Rectal smooth muscle tissue (tissue), 1 donor: Measurements from ENCODE around the gene BRDT.

Source experiments
- H3K27ac ChIP-seq: one replicate; pipeline ENCODE4 v1.7.0; 2013; ENCODE audit warnings: low read depth, low read length, inconsistent platforms
- H3K27me3 ChIP-seq: one replicate; pipeline ENCODE4 v1.7.0; 2013; ENCODE audit warnings: low read length; ENCODE audit not compliant: control insufficient read depth, insufficient read depth
- H3K36me3 ChIP-seq: one replicate; pipeline ENCODE4 v1.7.0; 2013; ENCODE audit warnings: low read length; ENCODE audit not compliant: control insufficient read depth, insufficient read depth
- H3K4me1 ChIP-seq: one replicate; pipeline ENCODE4 v1.7.0; 2013; ENCODE audit warnings: low read length; ENCODE audit not compliant: control insufficient read depth, insufficient read depth
- H3K4me3 ChIP-seq: one replicate; pipeline ENCODE4 v1.7.0; 2013; ENCODE audit warnings: low read length
- H3K9ac ChIP-seq: one replicate; pipeline ENCODE4 v1.7.0; 2013; ENCODE audit warnings: low read length

BRDT gene

DNA sequence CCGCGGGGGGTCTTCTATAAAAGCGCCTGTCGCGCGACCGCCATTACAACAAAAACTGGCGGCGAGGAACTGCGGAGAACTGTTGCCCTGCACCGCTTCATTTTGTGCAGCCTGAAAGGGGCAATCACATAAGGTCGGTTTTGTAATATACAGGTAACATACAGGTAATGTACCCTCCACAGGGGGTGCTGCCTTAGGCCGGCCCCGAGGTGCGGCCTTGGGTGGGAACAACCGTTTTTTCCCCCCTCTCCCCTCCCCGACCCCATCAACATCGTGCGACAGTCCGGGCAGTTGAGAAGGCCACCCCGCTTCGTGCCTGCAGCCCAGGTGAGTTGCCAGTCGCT lies at the start of gene BRDT:
Gene BRDT (plus strand): TSS at position 46 of the 344 bp plus-strand sequence. CDS start 13,354 bp downstream, outside the sequence.
- no peaks in the 10 kb centered on the region for H3K27me3 ChIP-seq
- no peaks in the 10 kb centered on the region for H3K4me1 ChIP-seq

DNA sequence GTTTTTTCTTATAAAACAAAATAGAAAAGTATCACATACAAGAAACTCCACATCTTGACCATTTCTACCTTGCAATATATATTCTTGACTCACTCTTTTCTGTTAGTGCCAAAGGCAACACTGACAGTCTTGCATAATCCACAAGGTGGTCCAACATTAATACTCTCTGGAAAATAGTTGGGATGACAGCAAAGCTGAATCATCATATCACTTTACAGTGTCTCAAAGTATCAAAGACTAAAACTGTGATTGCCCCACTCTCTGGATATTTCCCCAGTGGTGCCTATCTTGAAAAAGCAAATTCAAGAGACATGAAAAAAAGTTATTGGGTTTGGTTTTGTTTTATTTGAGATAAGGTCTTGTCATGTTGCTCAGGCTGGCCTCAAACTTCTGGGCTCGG lies 48.6 kb upstream of the BRDT start:
- Histone ChIP-seq H3K9ac (no peak overlapping the region), H3K4me3 (no peak overlapping the region), H3K27me3 (no peaks in the 10 kb centered on the region), H3K4me1 (no peaks in the 10 kb centered on the region), H3K36me3 (no peaks in the 10 kb centered on the region), H3K27ac (no peak overlapping the region)

More for the DNA sequence above, at the start of gene BRDT:
- Histone ChIP-seq H3K9ac (no peak within 1 kb of the TSS), H3K36me3 (no peaks in the 10 kb centered on the region), H3K4me3 (no peak within 1 kb of the TSS), H3K27ac (no peak within 1 kb of the TSS)

DNA sequence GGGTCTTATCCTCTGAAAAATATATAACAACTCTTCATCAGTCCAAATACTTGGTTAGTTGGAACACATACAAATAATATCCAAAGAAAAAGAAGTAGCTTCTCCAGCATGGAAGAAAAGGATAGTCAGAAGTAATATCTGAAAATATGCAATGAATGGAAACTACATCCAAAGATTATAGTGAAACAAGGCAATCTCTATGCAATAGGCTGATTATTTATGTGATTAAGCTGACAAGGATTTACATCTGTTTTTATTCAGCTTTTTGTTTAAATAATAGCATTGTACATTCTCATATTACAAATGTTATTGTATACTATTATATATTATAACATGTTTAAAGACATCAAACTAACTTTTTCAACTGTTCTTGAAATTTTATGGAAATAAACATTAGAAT lies 48.0 kb upstream of the BRDT start:
- H3K4me3 ChIP-seq: no peak overlapping the region
- no peaks in the 10 kb centered on the region for H3K27me3 ChIP-seq
- H3K36me3 ChIP-seq: no peaks in the 10 kb centered on the region
- H3K4me1 ChIP-seq: no peaks in the 10 kb centered on the region
- H3K9ac ChIP-seq: no peak overlapping the region
- H3K27ac ChIP-seq: no peak overlapping the region

DNA sequence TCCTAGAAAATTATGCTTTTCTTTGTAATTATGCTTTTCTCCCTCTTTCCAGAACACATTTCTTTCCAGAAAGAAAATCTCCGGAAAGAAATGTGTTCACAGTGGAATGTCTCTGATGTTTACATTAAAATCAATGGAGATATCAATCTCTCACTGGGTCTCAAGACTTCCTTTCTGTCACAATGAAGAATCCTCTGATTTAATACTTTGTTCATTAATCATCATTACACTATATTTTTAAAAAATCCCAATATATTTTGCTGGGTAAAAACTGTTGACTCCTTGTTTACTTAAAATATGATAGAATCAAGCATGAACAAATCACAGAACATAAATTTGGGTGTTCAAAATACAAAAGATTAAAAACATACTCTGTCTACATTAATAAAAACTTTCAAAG lies 36.9 kb upstream of the BRDT start:
- H3K36me3 ChIP-seq: no peaks in the 10 kb centered on the region
- H3K27me3 ChIP-seq: no peaks in the 10 kb centered on the region
- H3K4me3 ChIP-seq: no peak overlapping the region
- H3K27ac ChIP-seq: no peak overlapping the region
- no peaks in the 10 kb centered on the region for H3K4me1 ChIP-seq
- H3K9ac ChIP-seq: no peak overlapping the region

DNA sequence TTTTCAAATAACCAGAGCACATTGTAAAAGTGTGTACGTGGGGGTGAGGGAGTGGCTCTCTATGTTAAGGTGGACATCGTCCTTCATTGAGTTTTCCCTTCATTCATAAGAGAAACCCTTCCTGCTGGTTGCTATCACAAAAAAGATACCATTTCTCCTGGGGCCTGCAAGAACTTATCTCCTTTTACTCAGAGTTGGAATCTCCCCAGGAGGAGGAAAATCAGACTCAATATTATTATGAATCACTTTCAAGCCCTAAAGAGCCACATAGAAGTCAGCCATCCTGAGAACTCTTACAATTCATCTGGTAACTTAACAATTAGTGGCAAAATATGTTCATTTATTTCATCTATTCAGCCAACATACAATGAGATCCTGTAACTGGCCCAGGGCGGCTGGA lies 36.2 kb upstream of the BRDT start:
- H3K27me3 ChIP-seq: no peaks in the 10 kb centered on the region
- H3K27ac ChIP-seq: no peak overlapping the region
- no peak overlapping the region for H3K9ac ChIP-seq
- H3K4me1 ChIP-seq: no peaks in the 10 kb centered on the region
- no peaks in the 10 kb centered on the region for H3K36me3 ChIP-seq
- H3K4me3 ChIP-seq: no peak overlapping the region

DNA sequence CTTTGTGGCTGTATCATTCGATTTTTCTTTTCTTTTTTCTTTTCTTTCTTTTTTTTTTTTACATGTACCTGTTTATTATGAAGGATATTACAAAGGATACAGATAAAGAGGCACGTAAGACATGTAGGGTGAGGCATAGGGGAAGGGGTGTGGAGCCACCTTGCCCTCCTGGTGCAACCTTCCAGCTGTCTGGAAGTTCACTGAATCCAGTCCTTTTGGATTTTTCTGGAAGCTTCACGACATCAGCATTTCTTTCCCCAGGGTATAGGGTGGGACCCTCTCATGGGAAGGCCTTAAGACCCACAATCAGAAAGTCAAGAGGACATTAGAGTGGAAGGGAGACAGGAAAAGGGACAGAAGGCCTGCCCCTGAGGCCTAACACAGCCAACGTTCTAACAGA lies 33.2 kb upstream of the BRDT start:
- no peak overlapping the region for H3K9ac ChIP-seq
- H3K4me1 ChIP-seq: no peaks in the 10 kb centered on the region
- H3K27me3 ChIP-seq: no peaks in the 10 kb centered on the region
- no peak overlapping the region for H3K4me3 ChIP-seq
- no peaks in the 10 kb centered on the region for H3K36me3 ChIP-seq
- no peak overlapping the region for H3K27ac ChIP-seq

DNA sequence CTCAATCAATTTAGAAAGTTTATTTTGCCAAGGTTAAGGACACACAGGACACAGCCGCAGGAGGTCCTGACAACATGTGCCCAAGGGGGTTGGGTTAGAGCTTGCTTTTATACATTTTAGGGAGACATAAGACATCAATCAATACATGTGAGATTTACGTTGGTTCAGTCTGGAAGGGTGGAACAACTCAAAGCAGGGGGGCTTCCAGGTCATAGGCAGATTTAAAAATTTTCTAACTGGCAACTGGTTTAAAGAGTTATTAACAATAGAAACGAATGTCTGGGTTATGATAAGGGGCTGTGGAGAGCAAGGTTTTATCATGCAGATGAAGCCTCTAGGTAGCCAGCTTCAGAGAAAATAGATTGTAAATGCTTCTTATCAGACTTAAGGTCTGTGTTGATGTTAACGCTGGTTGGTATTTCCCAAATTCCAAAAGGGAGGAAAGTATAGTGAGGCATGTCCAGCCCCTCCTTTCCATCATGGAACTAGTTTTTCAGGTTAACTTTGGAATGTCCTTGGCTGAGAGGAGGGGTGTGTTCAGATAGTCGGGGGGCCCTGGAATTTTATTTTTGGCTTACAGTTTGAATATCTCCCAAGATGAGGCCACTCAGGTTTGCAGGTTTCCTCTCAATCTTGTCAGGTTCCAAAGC lies 32.3 kb upstream of the BRDT start:
- Histone ChIP-seq H3K36me3 (no peaks in the 10 kb centered on the region), H3K27me3 (no peaks in the 10 kb centered on the region), H3K4me3 (no peak overlapping the region), H3K9ac (no peak overlapping the region), H3K4me1 (no peaks in the 10 kb centered on the region), H3K27ac (no peak overlapping the region)

DNA sequence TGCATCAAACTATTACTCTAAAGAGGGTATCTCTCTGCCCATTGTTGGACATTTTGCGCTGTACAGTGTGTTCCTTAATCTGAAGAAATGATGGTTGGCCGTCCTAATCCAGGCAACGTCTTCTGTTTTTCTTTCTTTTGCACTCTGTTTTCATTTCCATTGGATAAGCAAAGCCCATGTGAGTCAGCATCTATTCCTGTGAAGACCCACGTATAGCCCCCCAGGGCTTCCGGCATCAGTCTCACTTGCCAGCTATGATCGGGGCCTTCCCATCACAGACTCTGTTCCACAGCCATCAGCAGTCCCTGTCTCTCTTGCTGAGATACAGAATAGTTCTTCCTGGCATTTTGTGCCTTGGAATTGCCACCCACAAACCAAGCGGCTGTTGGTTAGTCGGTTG lies 29.2 kb upstream of the BRDT start:
- Histone ChIP-seq H3K27me3 (no peaks in the 10 kb centered on the region), H3K4me3 (no peak overlapping the region), H3K27ac (no peak overlapping the region), H3K36me3 (no peaks in the 10 kb centered on the region), H3K9ac (no peak overlapping the region), H3K4me1 (no peaks in the 10 kb centered on the region)

DNA sequence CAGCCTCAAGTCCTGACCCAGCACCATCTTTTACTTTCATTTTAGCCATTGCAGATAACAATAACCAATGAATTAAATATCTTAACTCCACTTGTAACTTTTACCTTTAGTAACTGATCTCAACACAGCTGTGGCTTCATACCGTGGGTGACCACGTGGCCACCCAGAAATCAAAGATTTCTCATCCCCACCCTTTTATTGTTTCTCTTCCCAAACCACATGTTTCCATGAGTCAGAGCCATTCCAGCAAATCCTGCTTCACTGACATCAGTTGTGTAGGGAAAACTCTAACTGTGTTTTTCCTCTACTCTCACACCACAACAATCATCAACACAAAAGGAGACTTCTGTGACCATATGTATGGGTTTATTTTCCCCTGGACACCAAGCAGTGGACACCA lies 25.1 kb upstream of the BRDT start:
- no peak overlapping the region for H3K9ac ChIP-seq
- no peaks in the 10 kb centered on the region for H3K36me3 ChIP-seq
- no peak overlapping the region for H3K4me3 ChIP-seq
- H3K4me1 ChIP-seq: no peaks in the 10 kb centered on the region
- H3K27ac ChIP-seq: no peak overlapping the region
- H3K27me3 ChIP-seq: no peaks in the 10 kb centered on the region

DNA sequence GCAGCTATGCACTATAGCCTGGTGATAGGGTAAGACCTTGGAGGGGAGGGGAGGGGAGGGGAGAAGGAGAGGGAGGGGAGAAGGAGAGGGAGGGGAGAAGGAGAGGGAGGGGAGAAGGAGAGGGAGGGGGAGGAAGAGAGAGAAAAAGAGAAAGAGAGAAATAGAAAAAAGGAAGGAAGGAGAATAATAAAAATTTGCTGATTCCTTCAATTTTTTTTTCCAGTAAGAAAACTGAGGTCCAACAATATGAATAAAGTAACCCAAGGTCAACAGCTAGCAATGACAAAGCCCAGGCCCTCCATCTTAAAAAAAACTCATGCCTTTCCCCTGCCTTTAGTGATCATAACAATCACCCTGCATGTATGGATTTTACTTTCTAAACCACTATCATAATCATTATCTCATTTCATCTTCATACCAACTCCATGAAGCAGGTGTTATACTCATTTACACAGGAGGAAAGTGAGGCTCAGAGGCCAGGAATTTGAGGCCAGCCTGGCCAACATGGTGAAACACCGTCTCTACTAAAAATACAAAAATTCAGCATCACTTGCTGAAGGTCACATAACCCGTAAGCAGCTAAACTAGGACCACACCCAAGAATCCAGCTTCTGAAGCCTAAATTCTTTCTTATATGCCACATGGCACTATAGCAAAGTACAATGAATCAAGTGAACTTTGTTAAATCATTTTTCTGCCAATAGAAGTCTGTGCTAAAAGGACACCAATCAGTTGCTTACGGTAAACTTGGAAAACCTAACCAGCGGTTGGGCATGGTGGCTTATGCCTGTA lies 23.4 kb upstream of the BRDT start:
- H3K9ac ChIP-seq: no peak overlapping the region
- H3K27me3 ChIP-seq: no peaks in the 10 kb centered on the region
- no peaks in the 10 kb centered on the region for H3K4me1 ChIP-seq
- H3K27ac ChIP-seq: no peak overlapping the region
- no peak overlapping the region for H3K4me3 ChIP-seq
- H3K36me3 ChIP-seq: no peaks in the 10 kb centered on the region

DNA sequence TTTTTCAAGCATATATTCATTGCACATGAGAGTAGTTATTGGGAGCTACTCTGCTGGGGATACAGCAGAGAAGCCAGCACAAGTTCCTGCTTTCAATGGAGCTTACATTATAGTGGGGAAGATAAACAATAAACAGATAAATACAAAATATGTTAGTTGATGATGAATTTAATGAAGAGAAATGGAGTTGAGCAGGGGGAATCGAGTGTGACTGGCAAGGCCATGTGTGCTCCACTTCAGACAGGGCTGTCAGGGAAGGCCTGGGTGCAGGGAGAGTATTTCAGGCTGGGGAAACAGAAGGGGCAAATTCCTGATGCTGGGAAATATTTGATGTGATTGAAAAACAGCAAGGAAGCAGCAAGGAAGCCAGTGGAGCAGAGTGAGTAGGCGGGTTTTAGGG lies 21.2 kb upstream of the BRDT start:
- Histone ChIP-seq H3K27ac (no peak overlapping the region), H3K4me3 (no peak overlapping the region), H3K36me3 (no peaks in the 10 kb centered on the region), H3K4me1 (no peaks in the 10 kb centered on the region), H3K27me3 (no peaks in the 10 kb centered on the region), H3K9ac (no peak overlapping the region)

DNA sequence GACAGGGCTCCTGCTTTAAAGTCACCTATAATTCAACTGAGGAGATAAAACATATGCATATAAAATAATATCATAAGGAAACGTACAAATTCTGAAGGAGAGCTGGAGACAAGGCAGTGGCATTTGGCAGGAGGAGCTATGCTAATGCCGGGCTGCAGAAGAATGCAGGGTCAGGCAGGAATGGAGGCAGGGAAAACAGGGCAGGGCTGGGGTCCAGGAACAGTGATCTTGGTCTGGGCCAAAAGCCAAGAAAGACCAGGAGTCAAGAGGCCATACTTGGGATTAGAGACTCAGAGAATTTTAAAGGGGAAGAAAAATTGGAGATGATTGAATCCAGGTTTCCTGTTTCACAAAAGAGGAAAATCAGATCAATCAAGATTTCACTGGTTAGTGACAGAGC lies 20.0 kb upstream of the BRDT start:
- H3K36me3 ChIP-seq: no peaks in the 10 kb centered on the region
- H3K9ac ChIP-seq: no peak overlapping the region
- no peaks in the 10 kb centered on the region for H3K4me1 ChIP-seq
- no peak overlapping the region for H3K27ac ChIP-seq
- no peak overlapping the region for H3K4me3 ChIP-seq
- no peaks in the 10 kb centered on the region for H3K27me3 ChIP-seq

DNA sequence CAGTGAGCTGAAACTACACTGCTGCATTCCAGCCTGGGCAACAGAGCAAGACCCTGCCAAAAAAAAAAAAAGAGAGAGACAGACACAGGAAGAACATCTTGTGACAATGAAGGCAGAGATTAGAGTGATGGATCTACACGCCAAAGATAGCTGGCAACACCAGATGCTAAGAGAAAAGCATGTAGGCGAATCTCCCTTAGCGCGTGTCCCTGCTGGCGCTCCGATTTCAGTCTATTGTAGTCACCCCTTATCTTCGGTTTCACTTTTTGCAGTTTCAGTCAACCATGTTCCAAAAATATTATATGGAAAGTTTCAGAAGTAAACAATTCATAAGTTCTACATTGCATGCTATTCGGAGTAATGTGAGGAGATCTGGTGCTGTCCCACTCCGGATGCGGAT lies 11.6 kb upstream of the BRDT start:
- H3K36me3 ChIP-seq: no peaks in the 10 kb centered on the region
- H3K9ac ChIP-seq: no peak overlapping the region
- no peak overlapping the region for H3K4me3 ChIP-seq
- no peaks in the 10 kb centered on the region for H3K27me3 ChIP-seq
- no peaks in the 10 kb centered on the region for H3K4me1 ChIP-seq
- no peak overlapping the region for H3K27ac ChIP-seq
